GM21717 (cell line): ENCODE results near the gene XRCC5.

Experiments
- ATAC-seq: cut with Tn5 transposase; IDR thresholded peaks from one replicate; pipeline ENCODE4 v1.9.1; 2021; ENCODE audit warnings: mild to moderate bottlenecking, moderate library complexity; ENCODE audit not compliant: unreplicated experiment

The XRCC5 gene

GRCh38 chr2:216083464-216084281, 25.5 kb upstream of the XRCC5 start:
- no peak for ATAC-seq

GRCh38 chr2:216084547-216084946, 24.6 kb upstream of the XRCC5 start:
- no peak for ATAC-seq

DNA sequence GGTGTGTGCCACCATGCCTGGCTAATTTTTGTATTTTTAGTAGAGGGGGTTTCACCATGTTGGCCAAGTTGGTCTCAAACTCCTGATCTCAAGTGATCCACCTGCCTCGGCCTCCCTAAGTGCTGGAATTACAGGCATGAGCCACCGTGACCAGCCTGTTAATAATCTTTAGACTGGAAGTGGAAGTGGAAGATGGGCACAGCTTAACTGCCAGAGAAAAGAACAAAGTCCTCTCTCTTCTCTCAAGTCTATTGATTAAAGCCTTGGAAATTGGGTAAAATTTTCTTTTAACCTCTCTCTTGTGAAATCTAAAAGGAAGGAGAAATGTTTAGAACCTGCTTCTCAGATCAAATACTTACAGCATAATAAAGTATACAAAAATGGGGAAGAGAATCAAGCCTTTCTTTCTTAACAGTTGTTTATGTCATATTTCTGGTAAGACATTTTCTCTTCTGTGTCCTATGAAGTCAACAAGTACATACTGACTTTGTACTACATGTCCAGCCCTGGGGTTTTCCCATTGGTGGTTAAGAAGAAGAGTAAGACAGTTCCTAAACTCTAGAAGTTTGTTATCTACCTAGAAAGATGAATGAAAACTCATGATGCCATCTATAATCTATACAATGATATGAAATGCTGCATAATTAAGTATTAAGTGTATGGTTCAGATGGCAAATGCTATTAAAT, 22.8 kb upstream of the XRCC5 start:
- no peak for ATAC-seq

DNA sequence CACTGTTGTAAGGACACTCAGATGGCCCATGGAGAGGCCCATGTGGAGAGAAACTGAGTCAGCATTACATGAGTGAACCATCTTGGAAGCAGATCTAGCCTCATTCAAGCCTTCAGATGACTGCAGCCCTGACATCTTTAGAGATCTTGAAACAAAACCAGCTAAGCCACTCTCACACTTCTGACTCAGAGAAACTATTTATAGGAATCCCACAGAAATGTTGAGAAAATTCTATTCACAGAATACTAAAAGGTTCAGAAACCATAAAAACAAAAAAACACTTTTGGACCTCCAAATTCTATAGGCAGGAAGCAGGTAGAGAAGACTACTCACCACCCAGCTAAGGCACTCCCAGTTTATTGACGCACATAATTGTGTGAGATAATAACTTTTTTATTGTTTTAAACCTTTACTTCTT, 18.8 kb upstream of the XRCC5 start:
- ATAC-seq, result no peak

DNA sequence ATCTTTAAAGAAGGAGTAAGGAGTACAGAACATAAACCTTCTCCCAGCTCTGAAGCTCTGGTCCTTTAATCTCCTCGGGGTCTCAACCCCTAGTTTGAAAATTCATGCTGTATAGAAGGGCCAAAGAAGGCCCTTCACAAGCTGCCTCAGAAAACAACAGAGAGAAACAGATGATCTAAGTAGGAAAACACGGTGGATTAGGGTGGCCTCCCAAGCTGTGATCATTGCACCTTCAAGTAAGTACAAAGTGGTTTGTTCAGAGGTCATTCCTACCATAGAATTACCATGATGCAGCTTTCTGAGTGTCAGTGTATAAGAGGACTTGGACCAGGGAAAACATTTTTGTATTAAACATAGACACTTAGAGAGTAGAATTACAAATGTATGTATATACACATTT, 16.5 kb upstream of the XRCC5 start:
- ATAC-seq, result no peak

- no peak for ATAC-seq
Measured at GRCh38 chr2:216094701-216095100, 14.4 kb upstream of the XRCC5 start.

GRCh38 chr2:216098421-216099334, 10.5 kb upstream of the XRCC5 start:
- no peak for ATAC-seq

DNA sequence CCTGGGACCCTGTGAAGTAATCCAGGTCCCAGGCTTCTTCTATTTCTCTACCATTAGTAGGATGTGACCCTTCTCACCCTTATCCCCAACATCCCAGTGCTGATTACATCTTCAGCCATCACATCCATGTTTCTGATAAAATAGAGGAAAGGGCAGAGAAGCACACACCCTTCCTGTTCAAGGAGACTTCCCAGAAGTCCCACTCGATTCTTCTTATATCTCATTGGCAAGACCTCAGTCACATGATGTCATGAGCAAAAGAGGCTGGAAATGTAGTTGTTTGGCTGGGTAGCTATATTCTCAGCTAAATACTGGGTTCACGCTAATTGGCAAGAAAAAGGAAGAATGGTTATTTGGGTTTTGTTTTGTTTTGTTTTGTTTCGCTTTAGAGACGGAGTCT, 8.0 kb upstream of the XRCC5 start:
- no peak for ATAC-seq

DNA sequence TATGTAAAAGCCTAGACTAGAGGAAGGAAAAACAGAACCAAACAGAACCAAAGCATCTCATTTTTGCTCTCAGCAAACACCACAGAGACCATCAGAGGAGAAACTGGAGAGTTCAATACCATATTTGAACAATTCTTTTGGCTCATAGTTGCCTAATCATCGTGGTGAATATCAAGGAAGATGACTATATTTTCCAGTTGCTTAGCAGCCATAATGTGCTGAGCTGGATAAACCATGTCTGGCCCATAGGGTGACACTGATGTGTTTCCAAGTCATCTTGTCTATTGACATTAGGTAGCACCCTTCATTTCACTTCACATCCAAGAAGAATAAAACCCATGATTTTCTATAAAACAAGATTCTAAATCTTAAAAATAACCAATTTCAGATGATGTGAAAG, 5.9 kb upstream of the XRCC5 start:
- ATAC-seq, result no peak

GRCh38 chr2:216104691-216105090, 4.5 kb upstream of the XRCC5 start:
- no peak for ATAC-seq

DNA sequence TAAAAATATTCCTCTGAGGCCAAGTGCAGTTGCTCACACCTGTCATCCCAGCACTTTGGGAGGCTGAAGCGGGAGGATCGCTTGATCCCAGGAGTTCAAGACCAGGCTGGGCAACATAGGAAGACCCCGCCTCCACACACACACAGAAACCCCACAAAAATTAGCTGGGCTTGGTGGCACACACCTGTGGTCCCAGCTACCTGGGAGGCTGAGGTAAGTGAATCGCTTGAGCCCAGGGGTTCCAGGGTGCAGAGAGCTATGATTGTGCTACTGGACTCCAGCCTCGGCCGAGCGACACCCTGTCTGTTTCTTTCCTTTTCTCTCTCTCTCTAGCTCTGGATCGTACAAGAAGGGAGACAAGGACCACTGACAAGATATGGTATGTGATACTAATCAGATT, 1.8 kb upstream of the XRCC5 start:
- no peak for ATAC-seq

DNA sequence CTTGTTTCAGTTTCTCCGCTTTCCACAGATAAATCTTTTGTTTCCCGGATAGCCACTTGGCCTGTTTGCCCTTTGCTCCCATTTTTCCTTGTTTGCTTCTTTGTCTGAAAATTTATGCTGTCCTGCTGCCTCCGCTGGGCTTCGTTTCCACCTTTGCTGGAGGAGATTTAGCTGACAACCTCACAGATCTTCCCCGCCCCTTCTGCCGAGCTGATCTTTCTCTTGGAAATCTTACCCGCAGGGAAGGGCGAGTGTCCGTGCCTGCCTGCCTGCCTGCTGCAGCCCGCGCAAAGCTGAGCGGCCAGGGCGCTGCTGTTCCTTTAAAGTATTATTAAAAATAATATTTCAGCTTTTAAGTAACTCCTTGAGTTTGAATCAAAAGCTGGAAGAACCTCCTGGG, 1.4 kb upstream of the XRCC5 start:
- no peak for ATAC-seq

- ATAC-seq, result no peak
Measured at GRCh38 chr2:216108310-216108966, 710 bp upstream of the XRCC5 start.

DNA sequence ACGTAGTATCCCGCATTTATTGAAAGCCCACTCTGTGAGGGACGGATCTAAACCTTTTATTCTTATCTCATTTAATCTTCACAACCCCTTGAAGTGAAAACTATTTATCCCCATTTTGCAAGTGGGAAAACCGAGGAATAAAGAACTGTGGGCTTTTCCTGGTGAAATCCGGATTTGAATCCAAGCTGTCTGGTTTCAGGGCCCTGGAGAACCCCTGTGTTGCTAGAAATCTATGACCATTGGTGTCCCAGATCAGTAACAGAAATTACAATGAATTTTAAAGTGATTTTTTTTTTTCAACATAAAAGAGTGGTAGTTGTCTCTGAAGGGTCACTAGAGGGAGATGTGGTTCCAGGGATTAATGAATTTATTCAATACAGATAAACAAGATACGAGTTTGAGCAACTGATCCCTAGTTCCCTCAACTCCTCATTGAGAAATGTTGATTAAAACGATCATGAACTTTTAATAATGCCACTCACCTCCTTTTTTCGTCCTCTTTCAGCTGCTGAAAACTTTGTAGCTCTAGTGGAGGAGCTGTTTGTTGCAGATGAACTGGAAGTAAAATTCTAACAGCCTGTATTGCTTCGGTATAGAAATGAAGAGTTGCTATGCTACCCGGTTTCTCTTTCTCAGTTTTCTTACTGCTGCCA, 940 bp downstream of the XRCC5 start:
- ATAC-seq, result no peak

DNA sequence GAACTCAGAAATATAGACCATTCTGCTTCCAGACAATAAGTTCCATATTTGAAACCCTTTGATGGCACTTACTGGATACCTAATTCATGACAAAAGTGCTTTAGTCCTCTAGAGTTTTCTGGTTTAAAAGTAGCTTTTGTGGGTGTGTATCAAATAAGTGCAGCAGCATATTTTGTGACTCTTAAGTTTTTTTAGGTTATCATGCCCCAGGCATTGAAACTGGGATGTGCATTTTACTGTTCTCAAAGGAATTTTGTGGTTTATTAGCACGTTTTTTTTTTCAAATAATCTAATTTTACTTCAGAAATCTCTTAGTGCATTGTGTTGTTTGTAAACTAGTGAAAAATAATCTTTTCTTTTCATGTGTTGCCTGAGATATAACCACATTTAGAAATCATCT, 1.5 kb downstream of the XRCC5 start:
- no peak for ATAC-seq

DNA sequence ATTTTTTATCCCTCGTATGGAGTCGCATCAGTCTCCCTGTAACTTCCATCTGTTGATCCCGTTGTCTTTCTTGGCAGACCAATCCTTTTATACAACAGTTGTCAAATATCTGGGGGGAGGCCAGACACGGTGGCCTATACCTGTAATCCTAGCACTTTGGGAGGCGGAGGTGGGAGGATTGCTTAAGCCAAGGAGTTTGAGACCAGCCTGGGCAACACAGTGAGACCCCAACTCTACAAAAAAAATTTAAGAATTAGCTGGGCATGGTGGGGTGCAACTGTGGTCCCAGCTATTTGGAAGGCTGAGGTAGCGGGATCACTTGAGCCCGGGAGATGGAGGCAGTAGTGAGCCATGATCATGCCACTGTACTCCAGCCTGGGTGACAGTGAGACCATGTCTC, 2.0 kb downstream of the XRCC5 start:
- ATAC-seq, result no peak

DNA sequence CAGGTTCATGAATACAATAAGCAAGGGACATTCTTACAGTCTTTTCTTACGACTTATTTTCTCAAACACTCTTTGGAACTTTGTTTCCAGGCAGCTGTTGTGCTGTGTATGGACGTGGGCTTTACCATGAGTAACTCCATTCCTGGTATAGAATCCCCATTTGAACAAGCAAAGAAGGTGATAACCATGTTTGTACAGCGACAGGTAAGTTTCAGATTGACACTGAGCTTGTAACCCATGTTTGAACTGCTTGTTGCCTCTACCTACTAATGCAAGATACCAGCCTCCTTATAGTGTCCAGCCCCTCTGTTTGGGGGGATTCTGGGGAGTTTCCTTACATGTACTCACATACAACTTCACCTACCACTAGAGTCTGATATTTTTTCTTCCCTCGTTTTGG, 3.8 kb downstream of the XRCC5 start:
- no peak for ATAC-seq

DNA sequence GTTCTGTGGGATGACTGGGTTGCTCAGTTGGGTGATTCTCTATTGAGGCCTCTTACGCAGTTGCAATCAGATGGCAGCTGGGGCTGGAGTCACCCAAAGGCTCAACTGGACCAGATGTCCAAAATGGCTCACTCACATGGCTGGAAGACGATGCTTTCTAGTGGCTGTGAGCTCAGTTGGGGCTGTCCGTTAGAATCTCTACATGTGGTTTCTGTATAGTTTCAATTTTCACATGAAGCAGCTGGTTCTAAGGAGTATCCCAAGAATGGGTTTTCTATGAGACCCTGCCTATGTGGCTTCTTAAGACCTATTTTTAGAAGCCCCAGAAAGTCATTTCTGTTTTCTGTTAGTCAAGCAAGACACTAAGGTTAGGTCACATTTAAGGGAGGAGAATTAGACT, 4.4 kb downstream of the XRCC5 start:
- ATAC-seq, result peak; percentile 71

DNA sequence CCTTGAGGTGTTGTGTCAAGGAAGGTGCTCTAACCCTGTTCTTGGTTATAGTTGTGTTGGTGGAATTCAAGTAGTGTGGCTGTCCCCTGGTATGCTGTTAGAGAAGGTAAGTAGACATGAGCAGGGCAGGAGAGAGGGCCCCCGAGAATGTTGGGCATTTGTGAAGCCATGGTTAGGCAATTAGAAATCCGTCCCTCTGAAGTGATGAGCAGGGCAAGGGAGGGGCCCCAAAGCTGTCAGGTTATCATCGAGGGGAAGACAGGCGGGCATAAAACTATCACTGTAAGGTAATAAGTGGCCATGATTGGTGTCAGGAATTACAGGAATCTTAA, 5.2 kb downstream of the XRCC5 start:
- ATAC-seq, result no peak

- ATAC-seq, result peak; percentile 36
Measured at GRCh38 chr2:216114714-216115531, 5.8 kb downstream of the XRCC5 start.
